HL-60 (cell line): ENCODE data around the gene AIM2.
A peak's percentile ranks its signal among the peaks of the same experiment; 100 is the strongest.

Source experiments
- DNase-seq, 2 experiments: peaks; one replicate each; pipeline ENCODE4 v3.0.0-alpha.2; 2010 to 2020; ENCODE audit warnings: low read depth in 1 of 2, low spot score in 1 of 2
- H3K27ac ChIP-seq: fragments of 250-450 bp; sonication (Bioruptor Pico); replicated peaks from 2 replicates; pipeline ENCODE4 v1.5.1; 2020; ENCODE audit warnings: mild to moderate bottlenecking, moderate library complexity
- H3K27me3 ChIP-seq: fragments of 250-450 bp; sonication (Bioruptor Pico); 2 replicates; pipeline ENCODE4 v1.5.1; 2021; ENCODE audit warnings: mild to moderate bottlenecking, moderate library complexity; ENCODE audit not compliant: insufficient read depth, poor library complexity, severe bottlenecking
- H3K4me3 ChIP-seq: replicated peaks from 2 replicates; pipeline ENCODE4 v1.5.1; 2011; ENCODE audit warnings: mild to moderate bottlenecking, control low read depth, low read length; ENCODE audit not compliant: insufficient read depth
- CTCF ChIP-seq: IDR thresholded peaks from one replicate; pipeline ENCODE4 v1.5.1; 2011; ENCODE audit warnings: low read length, control low read depth, inconsistent platforms; ENCODE audit not compliant: insufficient read depth
- GABPA ChIP-seq: IDR thresholded peaks from 2 replicates; pipeline ENCODE4 v1.6.1; 2012; ENCODE audit warnings: low read depth
- POLR2AphosphoS5 ChIP-seq: IDR thresholded peaks from 2 replicates; pipeline ENCODE4 v1.6.1; 2012; ENCODE audit warnings: low read depth
- REST ChIP-seq: IDR thresholded peaks from 2 replicates; pipeline ENCODE4 v1.6.1; 2012; ENCODE audit warnings: low read depth; ENCODE audit not compliant: insufficient replicate concordance
- SPI1 ChIP-seq: IDR thresholded peaks from 2 replicates; pipeline ENCODE4 v1.6.1; 2012; ENCODE audit warnings: low read depth, mild to moderate bottlenecking, borderline replicate concordance
- long read RNA-seq: library from polyadenylated mRNA; unstranded; transcript quantifications from one replicate; pipeline ENCODE4 v2.0.0, GENCODE V29; 2020

Gene AIM2
- long read RNA-seq: 0 reads

GRCh38 chr1:159076438-159077119 lies at the start of gene AIM2:
AIM2 (minus strand) TSS chr1:159076766; CDS start chr1:159073499, 3,267 bp downstream.
- DNase-seq: peak; percentile 40 to 54
- H3K27me3 ChIP-seq: no peaks in the 10 kb centered on the region
- TF ChIP-seq POLR2AphosphoS5 (no peak), SPI1 (no peak), CTCF (no peak), REST (no peak)
- H3K27ac ChIP-seq: peak within 1 kb of the TSS; percentile 72
- H3K4me3 ChIP-seq: no peak within 1 kb of the TSS

GRCh38 chr1:159123587-159123986 lies 47.0 kb upstream of the AIM2 start:
- TF ChIP-seq GABPA (no peak), POLR2AphosphoS5 (no peak), SPI1 (no peak), CTCF (no peak), REST (no peak)
- H3K27me3 ChIP-seq: peaks cover 3% of the 10 kb centered on the region

GRCh38 chr1:159122005-159122621 lies 45.5 kb upstream of the AIM2 start:
- no peak overlapping the region for H3K27ac ChIP-seq
- TF ChIP-seq REST: no peak
- TF ChIP-seq POLR2AphosphoS5: no peak
- no peak for TF ChIP-seq SPI1
- no peak for TF ChIP-seq GABPA
- no peak for TF ChIP-seq CTCF
- peaks cover 3% of the 10 kb centered on the region for H3K27me3 ChIP-seq
- no peak overlapping the region for H3K4me3 ChIP-seq
- DNase-seq: no peak

More at GRCh38 chr1:159123587-159123986, 47.0 kb upstream of the AIM2 start:
- H3K4me3 ChIP-seq: no peak overlapping the region
- H3K27ac ChIP-seq: no peak overlapping the region
- no peak for DNase-seq
